GM19025 (cell line): ENCODE results near the gene NFAT5.
"Not testable (repeated sequence)": the region's sequence is repeated elsewhere in the genome, so short reads cannot be mapped to it uniquely, and the experiment has no call there.

ENCODE experiments used
- ATAC-seq: cut with Tn5 transposase; IDR thresholded peaks from one replicate; pipeline ENCODE4 v1.9.1; 2021; ENCODE audit warnings: mild to moderate bottlenecking, low read depth, moderate library complexity; ENCODE audit not compliant: unreplicated experiment

Gene NFAT5, protein sequence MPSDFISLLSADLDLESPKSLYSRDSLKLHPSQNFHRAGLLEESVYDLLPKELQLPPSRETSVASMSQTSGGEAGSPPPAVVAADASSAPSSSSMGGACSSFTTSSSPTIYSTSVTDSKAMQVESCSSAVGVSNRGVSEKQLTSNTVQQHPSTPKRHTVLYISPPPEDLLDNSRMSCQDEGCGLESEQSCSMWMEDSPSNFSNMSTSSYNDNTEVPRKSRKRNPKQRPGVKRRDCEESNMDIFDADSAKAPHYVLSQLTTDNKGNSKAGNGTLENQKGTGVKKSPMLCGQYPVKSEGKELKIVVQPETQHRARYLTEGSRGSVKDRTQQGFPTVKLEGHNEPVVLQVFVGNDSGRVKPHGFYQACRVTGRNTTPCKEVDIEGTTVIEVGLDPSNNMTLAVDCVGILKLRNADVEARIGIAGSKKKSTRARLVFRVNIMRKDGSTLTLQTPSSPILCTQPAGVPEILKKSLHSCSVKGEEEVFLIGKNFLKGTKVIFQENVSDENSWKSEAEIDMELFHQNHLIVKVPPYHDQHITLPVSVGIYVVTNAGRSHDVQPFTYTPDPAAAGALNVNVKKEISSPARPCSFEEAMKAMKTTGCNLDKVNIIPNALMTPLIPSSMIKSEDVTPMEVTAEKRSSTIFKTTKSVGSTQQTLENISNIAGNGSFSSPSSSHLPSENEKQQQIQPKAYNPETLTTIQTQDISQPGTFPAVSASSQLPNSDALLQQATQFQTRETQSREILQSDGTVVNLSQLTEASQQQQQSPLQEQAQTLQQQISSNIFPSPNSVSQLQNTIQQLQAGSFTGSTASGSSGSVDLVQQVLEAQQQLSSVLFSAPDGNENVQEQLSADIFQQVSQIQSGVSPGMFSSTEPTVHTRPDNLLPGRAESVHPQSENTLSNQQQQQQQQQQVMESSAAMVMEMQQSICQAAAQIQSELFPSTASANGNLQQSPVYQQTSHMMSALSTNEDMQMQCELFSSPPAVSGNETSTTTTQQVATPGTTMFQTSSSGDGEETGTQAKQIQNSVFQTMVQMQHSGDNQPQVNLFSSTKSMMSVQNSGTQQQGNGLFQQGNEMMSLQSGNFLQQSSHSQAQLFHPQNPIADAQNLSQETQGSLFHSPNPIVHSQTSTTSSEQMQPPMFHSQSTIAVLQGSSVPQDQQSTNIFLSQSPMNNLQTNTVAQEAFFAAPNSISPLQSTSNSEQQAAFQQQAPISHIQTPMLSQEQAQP (N-terminal part only)

DNA sequence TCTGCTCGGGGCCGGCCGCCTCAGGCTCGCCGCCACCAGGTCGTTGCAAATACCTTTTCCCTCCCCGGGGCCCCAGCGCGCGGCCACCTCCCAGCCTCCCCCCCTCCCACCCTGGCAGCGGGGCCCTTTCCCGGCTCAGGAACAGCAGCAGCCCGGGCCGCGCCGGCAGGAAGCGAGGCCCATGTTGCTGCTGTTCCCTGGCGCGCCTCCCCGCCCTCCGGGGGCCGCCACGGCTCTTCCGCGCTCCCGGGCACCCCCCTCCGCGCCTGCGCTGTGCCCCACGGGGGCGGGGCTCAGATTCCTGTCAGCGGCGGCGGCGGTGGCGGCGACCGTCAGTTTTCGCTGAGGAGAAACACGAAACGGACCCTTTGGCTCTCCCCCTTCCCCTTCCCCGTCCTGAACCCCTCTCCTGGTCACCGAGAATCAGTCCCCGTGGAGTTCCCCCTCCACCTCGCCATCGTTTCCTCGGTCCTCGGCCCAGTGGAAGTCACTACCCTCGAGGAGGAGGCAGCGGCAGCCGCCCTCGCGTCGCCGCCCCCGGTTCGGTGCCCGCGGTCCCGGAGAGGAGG, at the start of gene NFAT5:
Gene NFAT5, plus strand, starts transcription at position 296 of the 569 bp plus-strand sequence. CDS start 336 bp downstream, outside the sequence.
- peak; percentile 39 for ATAC-seq

DNA sequence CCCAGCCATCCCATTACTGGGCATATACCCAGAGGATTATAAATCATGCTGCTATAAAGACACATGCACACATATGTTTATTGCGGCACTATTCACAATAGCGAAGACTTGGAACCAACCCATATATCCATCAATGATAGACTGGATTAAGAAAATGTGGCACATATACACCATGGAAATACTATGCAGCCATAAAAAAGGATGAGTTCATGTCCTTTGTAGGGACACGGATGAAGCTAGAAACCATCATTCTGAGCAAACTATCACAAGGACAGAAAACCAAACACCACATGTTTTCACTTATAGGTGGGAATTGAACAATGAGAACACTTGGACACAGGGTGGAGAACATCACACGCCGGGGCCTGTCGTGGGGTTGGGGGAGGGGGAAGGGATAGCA, 47.9 kb upstream of the NFAT5 start:
- not testable (repeated sequence) for ATAC-seq

DNA sequence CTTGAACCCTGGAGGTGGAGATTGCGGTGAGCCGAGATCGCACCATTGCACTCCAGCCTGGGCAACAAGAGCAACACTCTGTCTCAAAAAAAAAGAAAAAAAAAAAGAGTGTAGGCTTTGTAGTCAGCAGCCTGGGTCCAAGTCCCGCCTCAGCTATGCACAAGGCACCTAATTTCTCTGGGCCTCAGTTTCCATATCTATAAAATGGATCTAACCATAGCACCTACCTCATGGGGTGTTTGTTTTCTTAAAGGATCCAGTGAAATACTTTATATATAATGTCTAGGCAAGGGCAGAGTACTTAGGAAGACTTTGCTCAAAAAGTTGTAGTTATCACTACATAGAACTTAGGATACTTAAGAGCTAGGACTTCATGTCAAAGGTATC, 45.4 kb upstream of the NFAT5 start:
- no peak for ATAC-seq

DNA sequence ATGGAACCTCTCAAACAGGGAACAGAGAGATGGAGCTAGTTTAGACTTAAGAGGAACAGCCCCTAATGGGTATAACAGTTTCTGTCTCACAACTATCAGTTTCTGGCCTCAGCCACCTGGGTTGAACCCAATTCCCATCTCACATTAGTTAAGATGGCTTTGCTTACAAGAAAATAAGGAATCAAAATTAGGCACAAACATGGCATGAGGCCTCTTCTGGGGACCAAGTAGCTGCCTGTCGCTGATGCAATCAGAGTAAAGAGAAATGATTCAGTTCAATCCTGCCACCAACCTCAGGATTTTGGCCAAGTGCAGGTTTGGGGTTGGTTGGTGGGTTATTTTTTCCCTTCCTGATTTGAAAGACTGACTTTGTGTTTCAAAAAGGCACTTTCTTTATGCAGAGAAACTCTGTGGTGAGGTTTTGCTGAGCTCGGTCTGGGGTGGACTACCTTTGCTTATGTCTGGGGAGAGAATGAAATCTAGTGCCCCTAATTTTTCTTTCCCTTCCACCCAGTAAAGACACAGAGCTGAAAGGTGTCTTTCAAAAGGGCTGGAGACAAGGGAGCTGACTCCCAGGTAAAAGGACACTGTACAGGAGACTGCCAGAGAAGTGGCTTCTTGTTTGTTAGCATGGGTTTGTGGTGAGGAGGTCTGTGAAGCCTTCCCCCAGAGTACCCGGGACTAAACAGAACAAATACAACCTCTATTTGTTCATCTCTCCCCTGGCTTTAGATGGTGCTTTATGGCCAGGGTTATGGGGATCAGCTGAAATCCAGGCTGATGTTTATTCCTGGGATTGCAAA, 44.8 kb upstream of the NFAT5 start:
- ATAC-seq = peak; percentile 68

DNA sequence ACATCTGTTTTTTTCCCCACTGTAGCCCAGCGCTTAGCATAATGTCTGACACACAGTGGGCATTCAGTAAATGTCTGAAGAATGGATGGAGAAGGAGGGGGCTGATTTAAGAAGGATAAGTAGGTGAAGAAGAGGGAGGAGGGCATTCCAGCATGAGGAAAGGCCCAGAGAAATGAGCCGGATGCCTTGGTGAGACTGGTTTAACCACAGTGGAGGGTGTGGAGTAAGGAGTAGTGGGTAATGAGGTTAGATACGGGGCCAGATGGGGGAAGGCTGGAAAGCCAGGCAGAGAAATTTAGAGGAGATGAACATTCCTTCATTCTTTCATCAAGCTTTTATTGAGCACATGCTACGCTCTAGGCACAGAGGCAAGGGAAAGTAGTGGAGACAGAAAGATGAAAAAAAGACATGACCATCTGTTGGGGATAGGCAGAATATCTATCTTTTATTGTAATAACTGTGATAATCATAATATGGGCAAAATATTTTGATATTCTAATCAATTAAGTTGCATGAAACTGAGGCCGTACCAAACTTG, 43.7 kb upstream of the NFAT5 start:
- no peak for ATAC-seq

DNA sequence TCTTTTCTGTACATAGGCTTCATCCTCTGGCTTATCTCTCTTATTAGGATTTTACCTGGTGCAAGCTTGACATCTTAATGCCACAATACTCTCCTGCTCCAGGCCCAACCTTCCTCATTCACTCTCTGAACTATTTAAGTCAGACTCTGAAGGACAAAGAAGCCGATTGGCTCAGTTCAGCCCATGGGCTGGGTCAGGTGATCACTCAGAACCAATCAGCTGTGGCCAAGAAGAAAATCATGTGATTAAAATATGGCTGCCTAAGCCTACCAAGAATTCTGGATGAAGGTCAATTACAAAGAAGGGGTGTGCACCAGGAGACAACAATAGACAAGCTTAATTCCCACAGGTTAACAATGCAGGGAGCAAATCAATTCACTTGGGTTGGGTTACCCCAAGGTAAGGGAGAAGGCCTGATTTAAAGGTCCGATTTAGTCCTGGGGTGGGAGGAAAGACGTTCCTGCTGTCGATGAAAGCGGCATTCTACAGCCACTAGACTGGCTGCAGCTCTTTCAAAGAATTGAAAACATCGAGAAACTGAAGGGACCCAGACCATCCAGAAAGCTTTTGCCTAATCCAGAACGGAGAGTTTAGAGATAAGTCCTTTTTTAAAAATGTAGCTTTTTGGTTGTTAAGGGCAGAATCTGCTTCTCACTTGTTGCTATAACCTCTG, 42.9 kb upstream of the NFAT5 start:
- no peak for ATAC-seq

DNA sequence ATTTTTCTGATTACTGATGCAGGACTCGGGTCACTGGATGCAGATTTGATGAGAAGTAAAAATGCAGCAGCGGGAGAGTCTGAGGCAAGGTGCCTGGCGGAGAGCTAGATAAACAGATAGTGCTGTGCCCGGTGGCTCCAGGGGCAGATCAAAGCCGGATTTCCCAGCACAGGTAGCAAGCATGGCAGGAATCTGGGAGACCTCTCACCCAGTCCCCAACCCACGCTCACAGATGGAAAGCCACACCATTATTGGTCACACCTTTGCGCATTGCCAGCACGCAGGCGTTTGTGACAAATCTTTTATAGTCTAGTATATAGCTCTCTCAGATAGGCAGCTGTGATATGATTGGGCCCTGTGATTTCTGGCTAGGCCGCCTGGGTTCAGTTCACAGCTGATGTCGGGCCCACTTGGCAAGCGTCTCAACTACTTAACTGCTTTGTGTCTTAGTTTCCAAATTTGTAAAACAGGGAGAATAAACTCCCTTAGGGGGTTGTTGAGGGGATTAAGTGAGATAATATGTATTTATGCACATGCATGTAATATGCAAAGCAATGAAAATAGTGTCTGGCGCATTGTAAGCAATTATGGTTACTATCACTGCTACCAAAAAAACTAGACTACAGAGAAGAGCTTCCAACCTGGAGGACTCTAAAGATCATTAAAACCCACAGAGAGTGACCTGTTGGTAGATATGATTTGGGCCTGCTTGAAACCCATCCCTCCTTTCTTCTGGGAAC, 42.0 kb upstream of the NFAT5 start:
- ATAC-seq = no peak

DNA sequence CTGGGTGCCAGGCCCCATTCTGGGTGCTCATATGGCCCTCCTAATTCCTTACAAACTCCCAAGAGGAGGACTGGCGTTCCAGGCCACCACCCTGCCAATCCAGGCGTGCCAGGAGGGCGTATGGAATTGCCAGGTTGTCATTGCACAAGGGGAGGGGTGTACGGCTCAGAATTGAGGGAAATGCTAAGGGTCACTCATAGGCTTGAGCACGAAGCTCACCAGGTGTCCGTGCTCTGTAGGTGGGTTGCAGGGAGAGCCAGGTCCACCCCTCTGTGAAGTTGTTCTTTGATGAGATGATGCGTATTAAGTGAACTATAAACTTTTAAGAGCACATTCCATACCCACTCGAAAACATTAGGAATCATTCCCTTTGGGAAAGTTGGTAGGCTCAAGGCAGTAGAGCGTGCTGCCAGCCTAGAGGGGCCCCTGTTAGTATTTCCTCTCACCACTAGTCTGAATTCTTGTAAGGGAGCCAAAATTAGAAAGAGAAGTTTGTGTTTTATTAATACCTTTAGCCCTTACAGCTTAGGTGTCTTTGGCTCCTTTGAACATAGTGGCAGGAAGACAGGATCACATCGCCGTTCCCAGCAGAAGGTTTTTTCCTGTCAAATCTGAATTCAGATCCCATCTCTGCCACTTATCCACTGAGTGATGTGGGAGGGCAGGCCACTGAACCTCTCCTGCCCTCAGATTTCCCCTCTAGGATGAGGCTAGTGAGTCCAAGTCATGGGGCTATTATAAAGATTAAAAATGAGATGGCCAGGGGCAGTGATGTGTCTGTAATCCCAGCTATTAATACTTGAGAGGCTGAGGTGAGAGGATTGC, 38.7 kb upstream of the NFAT5 start:
- no peak for ATAC-seq

DNA sequence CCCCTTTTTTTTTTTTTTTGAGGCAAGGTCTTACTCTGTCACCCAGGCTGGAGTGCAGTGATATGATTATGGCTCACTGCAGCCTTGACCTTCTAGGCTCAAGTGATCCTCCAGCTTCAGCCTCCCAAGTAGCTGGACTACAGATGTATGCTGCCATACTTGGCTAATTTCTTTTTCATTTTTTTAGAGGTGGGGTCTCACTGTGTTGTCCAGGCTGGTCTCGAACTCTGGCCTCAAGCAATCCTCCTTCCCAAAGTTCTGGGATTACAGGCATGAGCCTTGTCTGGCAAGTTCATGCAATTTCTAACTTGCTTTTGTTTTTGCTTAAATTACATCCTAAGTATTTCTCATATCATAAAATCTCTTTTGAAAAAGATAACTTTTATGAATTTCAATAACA, 33.8 kb upstream of the NFAT5 start:
- ATAC-seq = no peak

DNA sequence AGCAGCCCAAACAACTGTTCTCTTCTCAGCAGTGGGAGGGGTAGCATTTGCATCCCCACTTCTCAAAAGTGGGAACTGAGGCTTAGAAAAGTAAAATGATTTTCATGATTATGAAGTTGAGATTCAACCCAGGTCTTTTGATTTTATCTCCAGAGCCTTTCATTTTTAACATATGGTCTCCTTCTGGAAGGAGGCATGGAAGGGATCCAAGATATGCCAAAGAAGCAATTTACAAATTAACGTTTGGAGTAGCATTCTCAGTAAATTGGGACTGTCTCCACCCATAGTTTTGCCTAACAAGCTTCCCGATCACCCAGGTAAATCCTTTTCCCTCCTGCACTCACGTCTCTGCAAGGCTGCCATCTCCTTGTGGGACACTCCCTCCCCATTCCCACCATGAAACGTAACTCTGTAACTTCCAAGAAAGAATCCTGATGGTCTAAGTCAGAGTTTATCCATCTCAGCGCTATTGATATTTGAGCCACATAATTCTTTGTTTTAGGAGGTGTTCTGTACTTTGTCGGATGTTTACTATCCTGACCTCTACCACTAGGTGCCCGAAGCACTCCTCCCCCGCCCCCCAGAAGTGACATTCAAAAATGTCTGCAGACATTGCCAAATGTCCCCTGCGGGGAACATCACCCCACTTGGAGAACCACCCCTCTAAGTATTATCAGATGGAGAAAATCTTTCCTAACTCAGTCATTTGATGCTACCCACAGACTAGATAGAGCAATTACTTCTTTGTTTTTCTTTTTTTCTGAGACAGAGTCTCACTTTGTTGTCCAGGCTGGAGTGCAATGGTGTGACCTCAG, 32.9 kb upstream of the NFAT5 start:
- ATAC-seq = no peak

DNA sequence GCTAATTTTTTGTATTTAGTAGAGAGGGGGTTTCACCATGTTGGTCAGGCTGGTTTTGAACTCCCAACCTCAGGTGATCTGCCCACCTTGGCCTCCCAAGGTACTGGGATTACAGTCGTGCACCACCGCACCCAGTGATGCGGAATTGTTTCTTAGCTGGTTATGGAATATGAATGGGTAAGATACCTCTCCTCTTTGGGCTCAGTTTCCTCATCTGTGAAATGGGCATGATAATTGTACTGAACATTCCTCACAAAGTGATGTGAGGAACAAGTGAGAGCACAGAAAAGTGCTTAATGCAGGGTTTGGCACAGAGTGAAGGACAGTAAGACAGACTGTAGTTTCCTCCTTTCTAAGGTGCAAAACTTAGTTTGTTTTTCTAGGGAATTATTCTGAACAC, 31.0 kb upstream of the NFAT5 start:
- ATAC-seq = no peak

DNA sequence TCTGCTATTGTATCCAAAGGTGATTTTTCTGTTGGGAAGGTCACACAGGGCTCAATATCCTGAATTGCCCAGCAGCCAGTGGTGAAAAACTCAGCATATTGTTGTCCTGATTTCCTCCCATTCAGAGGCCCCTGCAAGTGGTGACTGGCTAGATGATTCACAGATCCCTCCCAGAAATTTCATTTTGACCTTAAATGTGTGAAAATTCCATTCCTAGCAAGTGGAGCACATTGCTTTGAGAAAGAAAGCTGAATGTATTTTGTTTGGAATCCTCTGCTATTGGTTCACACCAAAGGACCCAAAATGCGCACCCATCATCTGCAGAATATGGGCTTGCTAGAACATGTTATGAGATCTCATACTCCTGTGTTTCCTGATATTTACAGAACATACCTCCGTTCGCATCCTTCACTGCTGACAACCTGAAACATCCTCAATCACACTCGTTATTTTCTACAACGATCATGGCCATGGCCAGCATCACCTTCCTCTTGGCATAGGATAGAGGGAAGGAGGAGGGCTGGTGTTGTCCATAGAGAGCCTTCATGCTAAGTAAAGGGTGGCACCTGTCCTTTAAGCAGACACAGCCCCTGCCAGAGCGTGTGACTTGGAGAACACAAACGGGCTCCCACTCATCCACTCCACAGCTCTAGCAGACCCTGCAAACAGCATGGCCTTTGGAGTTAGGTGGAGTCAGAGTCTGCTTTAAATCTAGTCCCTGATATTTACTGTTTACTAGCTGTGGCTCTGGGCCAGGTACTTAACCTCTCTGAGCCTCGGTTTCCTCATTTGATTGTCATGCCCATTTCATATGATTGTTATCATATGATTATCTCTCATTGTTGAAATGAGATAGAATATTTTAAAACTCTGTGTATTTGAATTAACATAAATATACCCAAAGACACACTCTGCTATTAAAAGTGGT, 30.4 kb upstream of the NFAT5 start:
- no peak for ATAC-seq

DNA sequence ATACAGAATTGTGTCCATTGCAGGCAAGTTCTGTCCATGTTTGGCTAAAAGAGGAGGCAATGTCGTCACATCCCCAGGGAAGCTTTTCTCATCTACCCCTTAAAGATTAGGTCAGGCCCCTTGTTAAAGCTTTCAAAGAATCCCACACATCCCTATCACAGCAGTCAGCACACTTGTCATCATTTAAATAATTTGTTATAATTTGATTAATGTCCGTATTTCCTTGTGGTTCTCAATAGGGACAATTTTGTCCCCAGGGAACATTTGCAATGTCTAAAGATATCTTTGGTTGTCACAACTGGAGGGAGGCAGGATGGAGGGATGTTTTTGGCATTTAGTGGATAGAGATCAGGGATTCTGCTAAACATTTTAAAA, 28.1 kb upstream of the NFAT5 start:
- ATAC-seq = no peak

DNA sequence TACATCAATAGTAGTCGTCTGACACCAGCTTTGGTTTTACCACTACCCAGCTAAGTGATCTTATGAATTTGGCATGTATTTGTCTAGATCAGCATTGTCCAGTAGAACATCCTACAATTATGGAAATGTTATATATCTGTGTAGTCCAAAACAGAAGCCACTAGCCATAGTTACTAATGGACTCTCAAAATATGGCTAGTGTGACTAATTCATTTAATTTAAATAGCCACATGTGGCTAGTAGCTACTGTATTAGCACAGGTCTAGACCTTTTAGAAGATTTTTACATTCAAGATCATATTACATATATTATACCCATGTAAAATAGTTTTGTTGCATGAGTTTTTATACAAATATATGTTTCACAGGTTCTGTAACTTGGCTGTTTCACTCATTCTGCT, 27.0 kb upstream of the NFAT5 start:
- no peak for ATAC-seq

DNA sequence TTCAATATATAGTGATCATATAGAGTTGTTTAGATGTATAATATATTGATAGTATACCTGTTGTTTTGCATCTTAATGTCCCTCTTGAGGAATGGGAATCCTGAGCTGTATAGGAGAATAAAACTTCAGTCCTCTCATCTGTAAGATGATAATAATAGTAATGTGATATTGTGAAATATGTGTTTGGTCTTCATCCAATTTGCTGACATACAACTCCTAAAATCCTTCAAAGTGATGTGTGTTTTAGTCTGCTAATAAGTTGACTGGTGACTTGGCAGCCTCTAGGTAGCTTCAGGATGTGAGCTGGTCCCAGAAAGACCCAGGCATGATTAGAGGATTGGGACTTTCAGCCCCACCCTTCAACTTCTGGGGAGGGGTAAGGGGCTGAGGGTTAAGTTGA, 22.8 kb upstream of the NFAT5 start:
- no peak for ATAC-seq

DNA sequence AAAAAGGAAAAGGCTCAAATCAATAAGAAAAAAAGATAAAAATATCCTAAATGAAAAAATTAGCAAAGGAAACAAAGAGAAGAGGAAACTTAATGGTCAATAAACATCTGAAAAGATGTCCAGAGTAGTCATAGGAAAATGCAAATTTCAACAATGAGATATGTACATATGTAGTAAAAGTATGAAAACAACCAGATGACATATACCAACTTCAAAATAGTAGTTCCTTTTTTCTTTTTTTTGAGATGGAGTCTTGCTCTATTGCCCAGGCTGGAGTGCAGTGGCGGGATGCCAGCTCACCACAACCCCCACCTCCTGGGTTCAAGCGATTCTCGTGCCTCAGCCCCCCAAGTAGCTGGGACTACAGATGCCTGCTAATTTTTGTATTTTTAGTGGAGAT, 21.7 kb upstream of the NFAT5 start:
- ATAC-seq = no peak
